Measurements from ENCODE around the gene MTMR6. TPM values are rescaled to one million over a fixed set of nuclear protein-coding genes. Genes with fewer than 3 reads are reported as not detected.

Gene MTMR6
- total RNA-seq, 1 donor from 2014 or later, result 9.6 TPM

DNA sequence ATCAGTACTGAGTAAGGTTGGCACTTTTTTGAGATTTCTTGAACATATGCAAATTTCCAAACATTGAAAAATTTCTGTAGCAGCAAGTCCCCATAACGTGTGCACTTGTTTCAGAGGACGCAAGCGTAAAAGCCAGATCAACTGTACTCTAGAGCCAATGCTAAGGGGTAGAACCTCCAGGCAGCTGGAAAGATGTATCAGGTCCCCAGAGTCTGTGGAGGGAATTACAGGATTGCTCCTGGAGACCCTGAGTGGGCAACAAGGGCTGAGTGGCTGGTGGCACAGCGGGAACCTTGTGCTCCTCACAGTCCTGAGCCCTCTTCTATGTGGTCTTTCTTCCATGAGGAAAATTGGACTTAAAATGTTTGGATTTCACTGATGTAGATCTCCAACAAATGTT lies 61.3 kb downstream of the MTMR6 start:
- DNase-seq (ENCODE audit: low spot score, unreplicated experiment), result no peak
- Mint-ChIP-seq H3K9me3 (ENCODE audit: low read depth) (no peaks in the 10 kb centered on the region), H3K4me3 (ENCODE audit: low read depth) (no peak overlapping the region), H3K27ac (no peak overlapping the region), H3K36me3 (ENCODE audit: insufficient read depth) (no peaks in the 10 kb centered on the region), H3K27me3 (peaks cover 22% of the 10 kb centered on the region), H3K4me1 (ENCODE audit: low read depth) (no peaks in the 10 kb centered on the region)
- no peak for TF ChIP-seq CTCF (IDR thresholded peaks at IDR 0.05; ENCODE audit: unreplicated experiment)

GRCh38 chr13:25224151-25224550 lies 63.1 kb downstream of the MTMR6 start:
- Mint-ChIP-seq H3K4me1 (ENCODE audit: low read depth) (no peaks in the 10 kb centered on the region), H3K4me3 (ENCODE audit: low read depth) (no peak overlapping the region), H3K9me3 (ENCODE audit: low read depth) (no peaks in the 10 kb centered on the region), H3K27me3 (peaks cover 20% of the 10 kb centered on the region), H3K27ac (no peak overlapping the region), H3K36me3 (ENCODE audit: insufficient read depth) (no peaks in the 10 kb centered on the region)
- no peak for DNase-seq (ENCODE audit: low spot score, unreplicated experiment)
- TF ChIP-seq CTCF (IDR thresholded peaks at IDR 0.05; ENCODE audit: unreplicated experiment), result no peak

DNA sequence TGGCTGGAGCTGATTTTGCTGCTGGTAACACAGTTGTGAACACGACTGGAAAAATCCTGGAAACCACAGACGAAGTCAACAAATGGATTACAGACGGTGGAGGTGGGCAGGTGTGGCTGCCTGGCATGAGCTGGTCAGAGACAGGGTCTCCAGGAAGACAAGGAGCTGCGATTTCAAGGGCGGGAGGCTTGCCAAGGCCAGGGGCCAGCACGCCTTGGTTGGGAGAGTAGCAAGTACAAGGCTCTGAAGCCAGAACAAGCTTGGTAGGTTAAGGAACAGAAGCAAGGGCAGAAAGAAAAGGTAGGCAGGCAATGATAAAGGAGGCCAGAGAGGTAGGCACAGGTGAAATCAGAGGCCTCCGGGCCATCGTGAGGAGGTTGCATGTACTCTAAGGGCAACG lies 64.5 kb downstream of the MTMR6 start:
- Mint-ChIP-seq H3K27me3 (peaks cover 12% of the 10 kb centered on the region), H3K27ac (no peak overlapping the region), H3K9me3 (ENCODE audit: low read depth) (no peaks in the 10 kb centered on the region), H3K36me3 (ENCODE audit: insufficient read depth) (no peaks in the 10 kb centered on the region), H3K4me3 (ENCODE audit: low read depth) (no peak overlapping the region), H3K4me1 (ENCODE audit: low read depth) (no peaks in the 10 kb centered on the region)
- no peak for DNase-seq (ENCODE audit: low spot score, unreplicated experiment)
- TF ChIP-seq CTCF (IDR thresholded peaks at IDR 0.05; ENCODE audit: unreplicated experiment), result no peak

- Mint-ChIP-seq H3K36me3 (ENCODE audit: insufficient read depth) (no peaks in the 10 kb centered on the region), H3K4me1 (ENCODE audit: low read depth) (no peaks in the 10 kb centered on the region), H3K4me3 (ENCODE audit: low read depth) (no peak overlapping the region), H3K27me3 (peaks cover 8% of the 10 kb centered on the region), H3K27ac (no peak overlapping the region), H3K9me3 (ENCODE audit: low read depth) (no peaks in the 10 kb centered on the region)
- DNase-seq (ENCODE audit: low spot score, unreplicated experiment), result no peak
- no peak for TF ChIP-seq CTCF (IDR thresholded peaks at IDR 0.05; ENCODE audit: unreplicated experiment)
Observed at GRCh38 chr13:25218019-25218418, 69.3 kb downstream of the MTMR6 start.

GRCh38 chr13:25217023-25217885 lies 70.0 kb downstream of the MTMR6 start:
- H3K4me3 Mint-ChIP-seq (ENCODE audit: low read depth), result no peak overlapping the region
- TF ChIP-seq CTCF (IDR thresholded peaks at IDR 0.05; ENCODE audit: unreplicated experiment), result no peak
- no peaks in the 10 kb centered on the region for H3K36me3 Mint-ChIP-seq (ENCODE audit: insufficient read depth)

More at GRCh38 chr13:25217023-25217885, 70.0 kb downstream of the MTMR6 start:
- Mint-ChIP-seq H3K9me3 (ENCODE audit: low read depth) (no peaks in the 10 kb centered on the region), H3K27ac (no peak overlapping the region), H3K27me3 (peaks cover 5% of the 10 kb centered on the region), H3K4me1 (ENCODE audit: low read depth) (no peaks in the 10 kb centered on the region)
- no peak for DNase-seq (ENCODE audit: low spot score, unreplicated experiment)
